Neural progenitor cell (in vitro differentiated cells): ENCODE measurements around the gene CFAP43.

Experiments
- EZH2 ChIP-seq: fragments of 200-600 bp; sonication (generic); IDR thresholded peaks from 2 replicates; pipeline ENCODE4 v1.6.1; 2017; ENCODE audit warnings: antibody characterized with exemption, mild to moderate bottlenecking, moderate library complexity
- TF ChIP-seq, protein P1 (sequence below): fragments of 200-600 bp; sonication (generic); IDR thresholded peaks from 2 replicates; pipeline ENCODE4 v1.5.1; 2017; ENCODE audit warnings: antibody characterized with exemption, mild to moderate bottlenecking

DNA sequence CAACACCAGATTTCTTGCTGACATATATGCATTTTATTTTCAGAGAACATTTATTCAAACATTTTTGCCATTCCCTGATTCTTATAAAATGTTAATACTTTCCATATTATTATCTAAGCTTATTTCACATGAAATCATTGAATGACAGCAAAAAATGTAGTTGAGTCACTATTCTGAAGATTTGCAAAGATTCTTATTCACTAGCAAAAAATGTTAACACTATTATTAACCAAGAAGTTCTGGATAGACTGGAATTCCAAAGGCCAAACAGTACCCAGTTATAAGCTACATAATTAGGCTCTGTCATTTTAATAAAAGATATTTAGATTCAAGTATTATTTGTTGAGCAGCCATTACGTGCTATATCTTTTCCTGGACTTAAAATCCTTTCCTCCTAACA, 41.1 kb upstream of the CFAP43 start:
- TF ChIP-seq, protein P1, sequence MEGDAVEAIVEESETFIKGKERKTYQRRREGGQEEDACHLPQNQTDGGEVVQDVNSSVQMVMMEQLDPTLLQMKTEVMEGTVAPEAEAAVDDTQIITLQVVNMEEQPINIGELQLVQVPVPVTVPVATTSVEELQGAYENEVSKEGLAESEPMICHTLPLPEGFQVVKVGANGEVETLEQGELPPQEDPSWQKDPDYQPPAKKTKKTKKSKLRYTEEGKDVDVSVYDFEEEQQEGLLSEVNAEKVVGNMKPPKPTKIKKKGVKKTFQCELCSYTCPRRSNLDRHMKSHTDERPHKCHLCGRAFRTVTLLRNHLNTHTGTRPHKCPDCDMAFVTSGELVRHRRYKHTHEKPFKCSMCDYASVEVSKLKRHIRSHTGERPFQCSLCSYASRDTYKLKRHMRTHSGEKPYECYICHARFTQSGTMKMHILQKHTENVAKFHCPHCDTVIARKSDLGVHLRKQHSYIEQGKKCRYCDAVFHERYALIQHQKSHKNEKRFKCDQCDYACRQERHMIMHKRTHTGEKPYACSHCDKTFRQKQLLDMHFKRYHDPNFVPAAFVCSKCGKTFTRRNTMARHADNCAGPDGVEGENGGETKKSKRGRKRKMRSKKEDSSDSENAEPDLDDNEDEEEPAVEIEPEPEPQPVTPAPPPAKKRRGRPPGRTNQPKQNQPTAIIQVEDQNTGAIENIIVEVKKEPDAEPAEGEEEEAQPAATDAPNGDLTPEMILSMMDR, result no peak
- TF ChIP-seq EZH2, result no peak
